Measurements from ENCODE around the gene GNL2.

GRCh38 chr1:37636435-37636834, 40.7 kb upstream of the GNL2 start:
- TF ChIP-seq CTCF (IDR thresholded peaks at IDR 0.05; ENCODE audit: low read length) (no peak), EZH2 (IDR thresholded peaks at IDR 0.05; ENCODE audit: borderline replicate concordance, low read length) (no peak)
